HG03135 (cell line): ENCODE data around the gene DGCR6L.
"Not testable (repeated sequence)": the region's sequence is repeated elsewhere in the genome, so short reads cannot be mapped to it uniquely, and the experiment has no call there.

Experiments used
- ATAC-seq: cut with Tn5 transposase; IDR thresholded peaks from one replicate; pipeline ENCODE4 v1.9.1; 2021; ENCODE audit warnings: mild to moderate bottlenecking, moderate library complexity; ENCODE audit not compliant: unreplicated experiment

DGCR6L gene

DNA sequence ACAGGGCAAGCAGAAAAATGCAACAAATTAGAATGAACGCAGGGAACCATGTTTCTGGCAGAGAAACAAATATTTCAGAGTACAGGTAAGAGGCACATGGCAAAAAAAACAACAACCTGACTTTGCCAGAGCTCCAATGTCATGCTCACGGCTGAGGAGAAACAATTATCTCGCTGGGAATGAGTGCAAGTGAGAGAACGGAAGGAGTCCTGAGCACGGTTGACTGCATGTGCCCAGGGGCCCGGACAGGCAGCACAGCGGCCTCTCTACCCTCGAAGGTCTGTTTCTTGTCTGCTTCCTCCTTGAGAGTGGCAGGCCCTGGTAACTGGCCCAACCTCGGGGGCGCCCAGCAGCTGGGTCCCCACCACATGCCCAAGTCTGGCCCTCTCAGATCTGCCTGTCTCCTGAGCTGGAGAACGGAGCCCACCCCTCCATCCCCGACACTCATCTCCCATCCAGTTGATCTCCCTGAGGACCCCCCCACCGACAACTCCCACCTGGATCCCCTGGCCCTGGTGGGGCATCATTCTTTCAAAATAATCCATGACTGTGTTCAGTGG, 27.1 kb downstream of the DGCR6L start:
- no peak for ATAC-seq

DNA sequence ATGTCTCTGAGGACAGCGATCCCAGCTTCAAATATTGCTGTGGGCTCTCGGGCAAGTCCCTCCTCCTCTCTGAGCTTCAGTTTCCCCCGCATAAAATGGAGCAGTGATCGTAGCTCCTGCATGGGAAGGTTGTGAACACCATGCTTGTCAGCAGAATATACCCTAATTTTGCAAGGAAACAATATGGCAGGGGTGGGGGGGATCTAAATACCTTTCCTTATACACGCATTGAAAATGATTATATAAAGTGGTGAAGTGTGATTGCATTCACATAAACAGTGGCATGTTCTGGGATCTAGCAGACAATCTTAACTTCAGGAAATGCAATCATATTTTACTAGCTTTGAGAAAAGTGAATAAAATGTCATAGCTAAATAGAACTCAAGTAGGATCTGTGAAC, 27.8 kb downstream of the DGCR6L start:
- no peak for ATAC-seq

DNA sequence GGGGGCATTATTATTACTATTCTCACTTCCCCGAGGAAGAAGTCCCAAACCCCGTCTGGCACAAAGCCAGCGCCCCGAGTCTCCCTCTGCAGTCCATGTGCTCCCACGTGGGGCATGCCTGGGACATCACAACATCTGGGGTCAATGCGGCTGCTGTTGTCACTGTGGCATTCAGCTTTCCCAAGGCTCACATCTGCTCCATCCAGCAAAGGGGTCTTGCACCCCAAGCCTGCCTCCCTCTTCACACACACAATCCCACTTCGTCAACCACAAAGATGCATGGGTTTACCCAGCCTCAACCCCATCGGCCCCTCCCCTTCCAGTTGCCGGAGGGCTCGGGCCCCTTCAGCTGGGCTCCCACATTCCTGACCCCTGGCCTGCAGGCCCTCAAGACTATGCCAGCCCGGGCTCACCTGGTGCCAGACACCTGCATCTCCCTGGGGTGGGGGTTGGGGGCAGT, 28.2 kb downstream of the DGCR6L start:
- ATAC-seq = no peak

DNA sequence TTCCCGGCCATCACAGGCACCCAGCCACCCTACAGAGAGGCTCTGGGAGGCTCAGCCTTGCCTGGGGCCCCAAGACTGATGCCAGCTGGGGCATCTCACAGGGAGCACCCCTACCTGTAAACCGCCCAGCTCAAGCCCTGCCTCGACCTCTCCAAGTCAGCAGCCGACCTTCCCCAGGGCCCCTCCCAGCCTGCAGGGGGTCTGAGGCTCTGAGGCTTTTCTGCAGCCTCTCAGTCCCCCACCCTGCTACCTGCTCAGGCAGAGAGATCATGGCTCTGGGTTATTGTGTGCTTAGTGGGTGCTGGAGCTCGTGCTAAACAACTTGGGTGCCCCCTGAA, 28.6 kb downstream of the DGCR6L start:
- no peak for ATAC-seq

DNA sequence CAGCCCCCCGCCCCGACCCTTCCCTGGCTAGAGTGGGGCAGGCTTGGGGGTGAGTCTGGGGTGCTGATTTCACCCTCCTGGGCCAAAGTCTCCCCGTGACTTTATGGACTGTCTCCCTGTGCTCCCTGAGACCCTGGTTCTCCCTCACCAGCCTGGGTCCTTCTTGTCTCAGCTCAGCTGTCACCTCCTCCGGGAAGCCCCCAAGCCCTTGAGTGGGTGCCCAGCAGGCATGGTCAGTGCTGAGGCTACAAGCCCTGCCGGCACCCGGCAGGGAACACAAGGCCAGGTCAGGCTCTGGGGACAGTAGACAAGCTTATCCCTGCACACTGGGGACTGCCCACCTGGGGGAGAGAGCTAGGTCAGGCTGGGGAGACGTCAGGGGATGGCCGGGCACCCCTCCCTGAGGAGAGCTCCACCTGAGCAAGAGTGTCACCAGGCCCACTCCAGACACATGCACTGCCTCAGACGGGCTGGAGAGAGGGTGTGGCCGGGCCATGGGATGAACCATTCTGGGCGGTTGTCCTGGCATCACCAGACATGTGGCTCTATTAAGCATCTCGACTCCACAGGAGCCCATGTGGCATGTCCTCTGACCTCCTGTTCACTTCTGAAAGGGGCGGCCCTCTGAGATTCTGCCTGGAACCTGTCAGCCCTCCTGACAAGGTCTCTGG, 29.1 kb downstream of the DGCR6L start:
- no peak for ATAC-seq

DNA sequence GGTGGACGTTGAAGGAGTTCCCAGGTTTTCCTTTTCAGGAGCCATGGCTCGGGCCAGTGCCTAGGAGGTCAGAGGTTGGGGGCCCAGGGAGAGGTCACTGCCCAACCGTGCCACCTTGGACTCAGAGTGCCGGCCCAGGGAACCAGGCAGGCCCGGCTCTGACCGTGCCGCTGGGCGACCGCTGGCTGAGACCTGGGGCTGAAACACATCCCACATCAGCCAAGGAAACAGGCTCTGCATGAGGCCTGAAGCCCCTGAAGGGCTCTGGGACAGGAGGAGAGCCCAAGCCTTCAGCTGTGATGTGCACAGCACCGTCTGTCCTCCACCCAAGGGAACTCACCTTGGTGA, 29.8 kb downstream of the DGCR6L start:
- ATAC-seq = no peak

DNA sequence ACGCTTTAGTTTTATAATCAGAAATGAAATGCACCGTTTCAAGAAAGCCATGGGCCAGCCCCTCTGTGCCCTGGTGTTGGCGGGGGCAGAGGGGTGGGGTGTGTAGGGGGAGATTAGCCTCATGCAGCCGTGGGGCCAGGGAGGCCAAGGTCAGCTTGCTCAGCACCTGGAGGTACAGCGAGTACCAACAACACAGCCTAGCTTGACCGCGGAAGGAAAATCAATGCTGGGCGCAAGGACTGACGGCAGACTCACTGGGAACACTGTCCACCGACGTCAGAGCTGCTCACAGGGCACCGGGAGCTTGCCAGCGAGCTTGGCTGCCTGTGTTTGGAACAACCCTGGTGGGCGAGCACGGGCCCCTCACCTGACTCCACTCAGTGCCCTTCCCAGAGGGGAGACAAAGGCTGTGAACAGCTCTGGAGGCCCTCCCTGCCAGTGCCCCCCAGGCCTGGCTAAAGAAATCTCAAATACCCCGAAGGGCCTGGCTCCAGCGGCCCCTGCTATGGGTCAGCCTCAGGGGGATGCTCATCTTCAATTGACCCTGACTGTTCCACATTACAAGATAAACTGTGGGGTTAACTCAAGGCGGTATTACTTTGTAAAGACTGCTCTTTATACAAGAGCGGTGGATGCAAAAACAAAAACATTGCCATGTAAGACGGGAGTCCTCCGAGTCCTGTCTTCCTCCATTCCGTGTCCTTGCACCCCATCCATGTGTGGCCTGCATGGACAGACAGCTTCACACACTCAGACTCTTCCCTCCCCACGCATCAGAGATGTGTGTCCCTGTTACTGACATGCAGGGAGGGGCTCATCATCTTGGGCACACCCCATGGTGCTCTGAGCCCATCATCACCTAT, 30.4 kb downstream of the DGCR6L start:
- ATAC-seq = not testable (repeated sequence)

DNA sequence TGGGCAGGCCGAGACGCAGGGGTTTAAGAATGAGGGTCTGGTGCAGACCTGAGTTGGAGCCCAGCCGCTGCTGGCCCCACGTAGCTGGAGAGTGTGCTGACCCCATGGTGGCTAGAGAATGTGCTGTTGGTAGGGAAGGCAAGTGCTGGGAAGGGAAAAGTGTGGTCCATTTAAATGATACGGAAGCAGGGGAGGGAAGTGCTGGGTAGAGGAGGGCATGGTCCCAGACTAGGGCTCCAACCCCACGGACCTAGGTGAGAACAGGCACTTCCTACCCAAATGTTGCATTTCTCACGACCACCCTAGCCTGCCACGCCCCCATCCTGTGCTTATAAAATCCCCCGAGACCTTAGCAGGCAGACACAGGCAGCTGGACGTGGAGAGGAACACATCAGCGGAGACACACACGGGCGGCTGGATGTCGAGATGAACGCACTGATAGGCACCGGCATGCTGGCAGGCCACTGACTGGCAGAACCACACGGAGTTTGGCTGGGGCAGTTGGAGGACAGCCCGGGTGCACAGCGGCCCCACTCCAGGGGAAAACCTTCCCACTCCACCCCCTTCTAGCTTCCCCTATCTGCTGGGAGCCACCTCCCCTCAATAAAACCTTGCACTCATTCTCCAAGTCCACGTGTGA, 33.0 kb downstream of the DGCR6L start:
- not testable (repeated sequence) for ATAC-seq

DNA sequence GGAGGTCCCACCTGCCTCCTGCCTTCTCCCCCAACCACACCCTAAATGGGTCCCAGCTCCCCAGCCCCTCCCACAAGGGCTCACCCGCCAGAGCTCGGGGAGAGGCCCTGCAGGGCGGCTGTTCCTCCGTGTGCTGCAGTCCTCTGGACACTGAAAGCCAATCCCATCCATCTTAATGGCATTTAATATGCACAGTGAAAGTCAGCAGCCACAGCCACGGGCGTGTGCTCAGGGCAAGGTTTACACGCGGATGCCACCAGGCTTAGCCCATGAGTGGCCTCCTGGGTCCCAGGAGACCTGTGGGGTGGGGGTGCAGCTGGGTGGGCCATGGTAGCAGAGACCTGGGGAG, 33.6 kb downstream of the DGCR6L start:
- ATAC-seq = not testable (repeated sequence)

DNA sequence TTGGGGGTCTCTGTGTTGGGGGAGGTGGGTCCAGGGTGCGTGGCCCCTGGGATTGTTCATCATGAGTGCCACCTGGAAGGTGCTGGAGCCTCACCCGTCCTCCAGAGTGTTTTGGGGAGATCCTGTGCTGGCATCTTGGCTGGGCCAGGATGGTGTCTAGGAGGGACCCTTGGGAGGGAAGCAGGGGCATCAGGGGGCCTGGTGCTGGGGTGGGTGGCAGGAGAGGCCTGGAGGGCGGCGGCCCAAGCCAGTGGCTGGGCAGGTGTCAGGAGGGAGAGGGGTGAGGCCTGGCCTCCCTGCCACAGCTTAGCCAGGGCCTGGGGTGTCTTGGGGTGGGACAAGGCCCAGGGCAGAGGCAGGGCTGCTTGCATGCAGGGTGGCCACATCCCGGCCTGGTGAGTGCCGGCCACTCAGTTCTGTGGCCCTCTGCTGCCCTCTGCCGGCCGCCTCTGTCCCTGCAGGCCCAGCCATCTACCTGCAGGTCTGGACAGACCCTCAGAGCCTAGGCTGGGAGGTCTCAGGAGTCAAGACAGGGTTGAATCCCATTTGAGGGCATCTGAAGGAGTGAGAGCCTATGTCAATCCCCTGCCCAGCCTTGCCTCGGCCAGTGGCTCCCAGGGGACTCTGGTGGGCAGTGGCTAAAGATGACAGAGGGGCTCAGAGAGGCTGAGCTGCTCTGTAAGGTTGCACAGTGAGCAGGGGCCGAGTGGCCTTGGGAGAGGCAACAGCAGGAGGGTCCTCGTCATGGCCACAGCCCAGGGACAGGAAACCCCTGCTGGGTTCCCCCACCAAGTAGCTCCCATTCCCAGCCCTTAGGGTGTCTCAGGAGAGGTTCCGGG, 34.2 kb downstream of the DGCR6L start:
- not testable (repeated sequence) for ATAC-seq

DNA sequence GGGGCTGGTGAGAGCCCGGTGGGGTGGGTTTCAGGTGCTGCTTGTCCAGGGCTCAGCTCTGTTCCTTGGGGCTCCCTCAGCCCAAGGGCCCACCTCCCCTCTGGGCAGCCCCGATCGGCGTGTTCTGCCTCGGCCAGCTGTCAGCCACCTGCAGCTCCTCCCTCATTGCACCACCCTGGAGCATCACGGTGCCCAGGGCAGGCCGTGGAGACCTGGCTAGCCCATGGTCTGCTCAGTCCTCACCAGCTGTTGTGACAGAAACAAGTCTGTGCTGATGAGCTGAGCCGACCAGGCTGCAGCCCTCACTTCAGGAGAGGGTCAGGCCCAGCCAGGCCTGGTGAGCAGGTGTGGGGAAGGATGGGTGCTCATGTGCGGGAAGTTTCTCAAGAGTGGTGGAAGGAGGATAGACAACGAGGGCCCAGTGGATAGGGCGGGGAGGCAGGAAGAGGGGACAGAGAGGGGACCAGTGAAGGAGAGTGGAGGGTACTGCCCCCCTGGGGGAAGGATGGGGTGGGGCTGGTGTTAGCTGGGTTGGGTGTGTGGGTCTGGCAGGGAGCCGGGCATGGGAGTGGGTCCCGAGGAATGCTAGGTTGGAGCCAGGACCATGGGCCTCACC, 35.3 kb downstream of the DGCR6L start:
- no peak for ATAC-seq

DNA sequence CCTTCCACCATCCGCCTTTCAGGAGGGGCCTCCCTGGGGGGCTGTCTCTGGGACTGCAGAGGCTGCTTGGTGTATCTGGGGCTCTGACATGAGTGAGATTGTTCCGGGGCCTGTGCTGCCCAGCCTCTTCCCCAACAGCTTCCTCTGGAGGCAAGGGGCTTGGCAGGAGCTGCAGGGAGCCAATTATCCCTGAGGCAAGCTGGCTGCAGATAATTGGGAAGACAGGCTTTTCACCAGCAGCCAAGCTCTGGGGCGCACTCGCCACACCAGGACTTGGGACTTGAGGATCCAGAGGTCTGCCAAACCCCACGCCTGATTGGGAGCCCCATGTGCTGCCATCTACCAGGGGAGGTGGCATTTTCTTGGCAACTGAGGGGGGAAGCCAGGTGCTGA, 36.2 kb downstream of the DGCR6L start:
- no peak for ATAC-seq

DNA sequence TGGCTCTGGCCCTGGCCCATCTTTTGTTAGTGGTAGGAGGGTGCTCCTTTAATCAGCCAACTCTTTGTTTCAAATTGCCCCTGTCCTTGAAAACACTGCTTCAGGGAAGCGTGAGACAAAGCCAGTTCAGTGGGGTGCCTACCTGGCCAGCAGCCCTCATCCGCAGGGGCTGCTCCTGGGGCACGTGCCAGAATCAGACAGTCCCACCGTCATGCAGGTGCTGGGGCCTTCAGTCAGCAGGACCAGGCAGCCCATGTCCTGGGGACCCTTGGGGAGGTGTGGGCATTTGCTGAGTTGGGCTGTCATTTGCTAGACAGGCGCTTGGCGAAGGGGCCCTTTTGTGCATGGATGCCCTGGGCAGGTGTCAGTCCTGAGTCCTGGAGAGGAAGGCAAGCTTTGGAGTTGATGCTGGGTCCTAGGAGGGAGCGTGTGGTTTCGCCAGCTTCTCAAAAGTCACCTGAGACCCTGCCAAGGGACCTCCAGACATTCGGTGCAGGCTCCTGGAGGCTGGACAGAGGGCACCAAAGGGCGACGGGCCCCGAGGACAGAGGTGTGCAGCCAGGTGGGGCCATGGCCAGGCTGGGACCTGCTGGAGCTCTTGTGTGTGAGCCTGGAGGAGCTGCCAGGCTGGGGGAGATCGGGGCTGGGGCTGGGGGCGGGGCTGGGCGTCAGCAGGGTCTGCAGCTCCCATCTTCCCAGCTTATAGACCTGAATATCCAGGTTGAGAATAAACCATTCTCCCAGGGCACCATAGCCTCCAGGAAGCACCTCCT, 36.8 kb downstream of the DGCR6L start:
- ATAC-seq = no peak

DNA sequence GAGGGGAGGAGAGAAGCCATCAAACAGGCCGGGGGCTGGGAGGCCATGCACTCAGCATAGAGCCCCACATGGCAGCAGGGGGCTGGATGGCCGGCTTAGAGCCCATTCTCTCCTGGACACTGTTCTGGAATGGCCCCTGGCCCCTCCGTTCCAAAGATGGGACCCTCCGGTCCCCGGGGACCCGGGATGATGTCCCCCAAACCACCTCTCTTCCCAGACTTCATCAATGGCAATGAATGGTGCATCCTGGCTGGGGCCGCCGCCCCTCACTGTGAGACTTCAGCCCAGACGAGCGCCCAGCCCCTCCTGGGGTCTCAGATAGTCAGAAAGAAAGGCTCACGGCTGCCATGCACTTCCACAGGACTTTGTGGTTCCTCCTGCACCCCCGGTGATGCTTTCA, 38.0 kb downstream of the DGCR6L start:
- ATAC-seq = no peak

DNA sequence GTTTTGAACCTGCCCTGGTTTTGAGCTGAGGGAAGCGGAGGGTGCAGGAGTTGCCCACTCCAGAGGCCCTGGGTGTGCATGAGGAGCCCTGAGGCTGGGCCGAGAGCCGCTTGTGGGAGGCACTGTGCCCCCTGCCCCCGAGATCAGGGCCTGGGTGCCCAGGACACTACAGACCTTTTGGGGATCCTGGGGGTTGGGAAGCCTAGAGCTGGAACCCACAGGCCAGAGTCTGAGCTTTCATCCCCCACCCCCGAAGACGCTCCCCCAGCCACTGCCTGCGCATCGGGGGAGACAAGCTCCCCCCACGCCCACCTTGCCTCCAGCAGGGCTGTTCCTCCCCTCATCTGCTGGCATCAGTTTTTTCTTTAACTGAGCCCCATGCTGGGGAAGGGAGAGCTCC, 38.4 kb downstream of the DGCR6L start:
- ATAC-seq = not testable (repeated sequence)

DNA sequence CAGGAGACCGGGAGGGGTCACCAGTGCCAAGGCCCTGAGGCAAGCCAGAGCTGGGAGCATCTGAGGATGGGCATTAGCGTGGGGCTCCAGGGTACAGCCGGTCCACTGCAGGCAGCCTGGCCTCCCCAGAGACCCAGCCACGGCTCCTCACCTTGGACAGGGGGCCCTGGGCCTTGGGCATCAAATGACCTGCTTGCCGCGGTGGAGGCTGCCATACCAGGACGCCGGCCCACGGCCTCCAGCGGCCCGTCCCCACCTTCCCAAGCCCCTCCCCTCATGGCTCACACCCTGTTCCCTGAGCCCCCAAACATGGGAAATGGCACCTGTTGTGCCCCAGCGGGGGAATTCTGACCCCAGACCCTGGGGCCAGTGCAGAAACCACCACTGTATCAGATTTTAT, 39.0 kb downstream of the DGCR6L start:
- no peak for ATAC-seq

DNA sequence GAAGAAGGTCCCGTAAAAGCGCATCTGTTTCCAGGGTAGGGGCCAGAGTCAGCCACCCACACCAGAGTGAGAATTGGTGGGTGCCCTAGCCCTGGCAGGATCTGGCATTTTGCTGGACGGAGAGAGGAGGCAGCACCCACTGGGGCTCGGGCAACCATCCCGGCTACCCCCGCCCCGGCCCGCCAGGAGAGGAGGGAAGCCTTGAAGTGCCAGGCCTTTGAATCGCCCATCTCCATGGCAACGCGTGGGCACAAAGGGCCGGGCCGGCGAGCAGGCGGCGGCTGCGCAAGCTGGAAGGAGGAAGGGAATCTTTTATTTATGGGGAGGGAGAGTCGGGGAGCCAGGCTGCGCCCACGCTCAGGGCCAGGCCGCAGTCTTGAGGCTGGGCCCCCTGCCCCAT, 39.7 kb downstream of the DGCR6L start:
- ATAC-seq = not testable (repeated sequence)

DNA sequence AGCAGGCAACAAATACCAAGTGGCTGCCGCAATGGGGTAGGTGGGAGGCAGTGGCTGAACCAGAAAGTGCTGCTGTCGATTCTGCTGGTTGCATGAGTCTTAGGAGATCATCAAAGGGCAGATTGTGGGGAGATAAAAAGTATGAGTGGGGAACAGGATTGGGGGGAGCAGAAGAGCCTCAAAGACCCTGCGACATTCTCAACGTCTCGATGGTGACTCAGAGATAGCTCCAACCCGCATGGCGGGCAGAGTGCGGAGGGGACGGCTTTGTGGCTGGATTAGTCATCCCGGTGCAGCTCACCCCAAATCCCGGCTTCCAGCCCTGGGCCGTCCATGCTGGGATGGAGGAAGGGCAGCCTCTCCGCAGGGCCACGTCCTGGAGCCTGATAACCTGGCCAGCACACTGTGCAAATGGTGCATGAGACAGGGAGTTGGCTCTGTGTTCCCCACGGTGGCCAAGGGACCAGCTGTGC, 40.2 kb downstream of the DGCR6L start:
- ATAC-seq = no peak

DNA sequence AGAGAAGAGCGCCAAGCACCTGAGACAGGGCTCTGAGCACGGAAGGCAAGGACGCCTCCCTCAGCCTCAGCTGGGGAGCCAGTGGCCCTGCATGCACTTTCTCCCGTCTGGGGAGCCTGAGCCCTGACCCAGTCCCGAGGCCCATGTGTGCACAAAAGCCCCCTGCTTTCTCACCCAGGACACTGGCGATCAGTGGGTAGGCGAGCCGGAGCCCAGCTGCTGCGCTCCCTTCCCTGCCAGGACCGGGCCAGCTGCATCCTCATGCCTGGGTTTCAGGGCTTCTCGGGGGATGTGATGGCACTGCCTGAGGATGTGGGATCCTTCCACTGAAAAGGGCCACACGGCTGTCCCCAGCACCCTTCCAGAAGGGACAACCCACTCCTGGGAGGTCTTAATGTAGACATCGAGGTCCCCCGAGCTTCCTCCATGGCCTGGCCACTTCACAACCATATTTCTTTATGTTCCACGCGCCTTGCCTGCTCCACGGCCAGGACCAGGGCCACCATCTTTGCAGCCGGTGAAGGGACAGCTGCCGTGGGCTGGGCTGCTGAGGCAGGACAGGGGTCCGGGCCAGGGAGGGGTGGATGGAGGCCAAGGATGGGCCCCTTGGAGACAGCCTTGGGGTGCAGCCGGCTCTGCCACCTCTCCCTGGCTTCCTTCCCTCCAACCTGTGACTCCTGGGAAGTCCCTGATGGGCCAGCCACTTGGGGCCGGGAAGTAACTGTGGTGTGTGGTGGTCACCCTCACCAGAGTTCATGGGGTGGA, 41.0 kb downstream of the DGCR6L start:
- ATAC-seq = not testable (repeated sequence)
